Breast epithelium (tissue), 4 donors: ENCODE measurements around the gene GBF1. TPM values are rescaled to one million over a fixed set of nuclear protein-coding genes. Genes with fewer than 3 reads are reported as not detected.

Experiments
- DNase-seq, 2 donors: peaks; one replicate each; pipeline ENCODE4 v3.0.0-alpha.2; 2019; ENCODE audit warnings: low spot score in 2 of 2
- H3K27ac ChIP-seq, 2 donors: fragments of 200-600 bp; sonication (generic) in 1 of 2; one replicate each; pipeline ENCODE4 v1.5.1; 2016 to 2019; ENCODE audit warnings: mild to moderate bottlenecking in 1 of 2
- H3K27me3 ChIP-seq, 2 donors: fragments of 200-600 bp; sonication (generic) in 1 of 2; one replicate each; pipeline versions ENCODE4 v1.5.1 to v1.6.0; 2017 to 2019; ENCODE audit warnings: control low read depth in 1 of 2, mild to moderate bottlenecking in 1 of 2
- H3K36me3 ChIP-seq: fragments of 200-600 bp; one replicate; pipeline ENCODE4 v1.5.1; 2019
- H3K4me1 ChIP-seq, 2 donors: fragments of 200-600 bp; sonication (generic); one replicate each; pipeline ENCODE4 v1.5.1; 2016 to 2019; ENCODE audit warnings: control low read depth in 1 of 2
- H3K4me3 ChIP-seq, 3 donors: fragments of 200-600 bp; sonication (generic); 1 replicate in 2 of 3; 2 replicates in 1 of 3; pipeline ENCODE4 v1.5.1; 2016 to 2019; ENCODE audit warnings: mild to moderate bottlenecking in 3 of 3, moderate library complexity in 2 of 3
- H3K9me3 ChIP-seq, 2 donors: fragments of 200-600 bp; sonication (generic) in 1 of 2; one replicate each; pipeline ENCODE4 v1.5.1; 2016 to 2019; ENCODE audit warnings: control low read depth in 1 of 2
- POLR2A ChIP-seq: fragments of 450-650 bp; IDR thresholded peaks from one replicate; pipeline ENCODE4 v1.6.1; 2016; ENCODE audit warnings: antibody characterized with exemption, mild to moderate bottlenecking, moderate library complexity
- POLR2AphosphoS5 ChIP-seq, 3 donors: sonication (generic); formaldehyde crosslinking; IDR thresholded peaks; one replicate each; pipeline ENCODE4 v1.6.1; 2017; ENCODE audit warnings: antibody characterized with exemption in 3 of 3
- intact Hi-C: fragments of 100-400 bp; cut with DNase I; formaldehyde crosslinking; loops from one replicate; pipeline ENCODE4 v1.15.1; 2023; ENCODE audit warnings: low total_unique reads
- total RNA-seq, 3 donors: library from RNA; depleted of rRNA; stranded (reverse); fragments of >200 nt; gene quantifications; one replicate each; pipeline ENCODE4 v1.1.0, GENCODE V29; 2016
- TF ChIP-seq, protein P1 (sequence below), 3 donors: fragments of 450-650 bp; IDR thresholded peaks; one replicate each; pipeline ENCODE4 v1.5.1; 2016 to 2017; ENCODE audit warnings: antibody characterized with exemption in 3 of 3, mild to moderate bottlenecking in 3 of 3, moderate library complexity in 3 of 3

Gene GBF1
- total RNA-seq, 3 donors from 2014 or later: 25.8 to 32.1 (median 25.9) TPM

DNA sequence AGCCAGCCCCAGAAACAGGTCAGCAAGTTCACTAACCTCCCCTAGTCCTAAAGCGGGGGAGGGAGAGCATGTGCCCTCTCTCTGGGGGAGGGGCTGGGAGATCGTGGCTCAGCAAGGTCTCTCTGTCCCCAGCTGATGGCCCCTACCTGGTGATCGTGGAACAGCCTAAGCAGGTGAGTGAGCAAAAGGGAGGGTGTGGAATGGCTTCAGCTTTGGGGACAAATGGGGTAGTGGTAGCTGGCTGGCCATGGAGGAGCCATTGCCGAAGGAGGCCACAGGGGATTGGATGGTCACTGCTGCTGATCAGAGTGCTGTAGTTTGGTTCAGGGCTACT, 151.0 kb downstream of the GBF1 start:
- no peaks in the 10 kb centered on the region for H3K9me3 ChIP-seq
- H3K27ac ChIP-seq: peak overlapping the region; percentile 96 to 97
- H3K4me1 ChIP-seq: peaks cover 4 to 11% of the 10 kb centered on the region in 2 donors
- H3K27me3 ChIP-seq: no peaks in the 10 kb centered on the region
- H3K4me3 ChIP-seq: peak overlapping the region; percentile 63 to 82 (median 73)
- intact Hi-C loops: no loop called here
- no peak for DNase-seq
- H3K36me3 ChIP-seq: no peaks in the 10 kb centered on the region
- no peak for TF ChIP-seq POLR2AphosphoS5 (IDR thresholded peaks at IDR 0.05)
- TF ChIP-seq, protein P1, sequence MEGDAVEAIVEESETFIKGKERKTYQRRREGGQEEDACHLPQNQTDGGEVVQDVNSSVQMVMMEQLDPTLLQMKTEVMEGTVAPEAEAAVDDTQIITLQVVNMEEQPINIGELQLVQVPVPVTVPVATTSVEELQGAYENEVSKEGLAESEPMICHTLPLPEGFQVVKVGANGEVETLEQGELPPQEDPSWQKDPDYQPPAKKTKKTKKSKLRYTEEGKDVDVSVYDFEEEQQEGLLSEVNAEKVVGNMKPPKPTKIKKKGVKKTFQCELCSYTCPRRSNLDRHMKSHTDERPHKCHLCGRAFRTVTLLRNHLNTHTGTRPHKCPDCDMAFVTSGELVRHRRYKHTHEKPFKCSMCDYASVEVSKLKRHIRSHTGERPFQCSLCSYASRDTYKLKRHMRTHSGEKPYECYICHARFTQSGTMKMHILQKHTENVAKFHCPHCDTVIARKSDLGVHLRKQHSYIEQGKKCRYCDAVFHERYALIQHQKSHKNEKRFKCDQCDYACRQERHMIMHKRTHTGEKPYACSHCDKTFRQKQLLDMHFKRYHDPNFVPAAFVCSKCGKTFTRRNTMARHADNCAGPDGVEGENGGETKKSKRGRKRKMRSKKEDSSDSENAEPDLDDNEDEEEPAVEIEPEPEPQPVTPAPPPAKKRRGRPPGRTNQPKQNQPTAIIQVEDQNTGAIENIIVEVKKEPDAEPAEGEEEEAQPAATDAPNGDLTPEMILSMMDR (IDR thresholded peaks at IDR 0.05): no peak
- TF ChIP-seq POLR2A: no peak

DNA sequence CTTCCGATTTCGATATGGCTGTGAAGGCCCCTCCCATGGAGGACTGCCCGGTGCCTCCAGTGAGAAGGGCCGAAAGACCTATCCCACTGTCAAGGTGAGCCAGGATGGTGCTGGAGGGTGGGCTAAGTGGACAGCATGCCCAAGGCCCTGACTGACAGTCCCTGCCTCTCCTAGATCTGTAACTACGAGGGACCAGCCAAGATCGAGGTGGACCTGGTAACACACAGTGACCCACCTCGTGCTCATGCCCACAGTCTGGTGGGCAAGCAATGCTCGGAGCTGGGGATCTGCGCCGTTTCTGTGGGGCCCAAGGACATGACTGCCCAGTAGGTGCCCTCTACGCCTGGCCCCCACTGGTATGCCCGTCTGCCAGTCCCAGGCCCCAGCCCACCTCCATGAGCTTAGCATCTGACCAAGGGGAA, 151.4 kb downstream of the GBF1 start:
- Histone ChIP-seq H3K4me3 (peak overlapping the region in 1 of 3 donors; percentile 82), H3K27ac (peak overlapping the region; percentile 96 to 97), H3K36me3 (no peaks in the 10 kb centered on the region), H3K27me3 (no peaks in the 10 kb centered on the region), H3K9me3 (no peaks in the 10 kb centered on the region), H3K4me1 (peaks cover 4 to 11% of the 10 kb centered on the region in 2 donors)
- intact Hi-C loops: no loop called here
- TF ChIP-seq POLR2A (no peak), POLR2AphosphoS5 (IDR thresholded peaks at IDR 0.05) (no peak)
- TF ChIP-seq, protein P1 (IDR thresholded peaks at IDR 0.05): no peak
- DNase-seq: no peak

GRCh38 chr10:102397222-102398171, 152.2 kb downstream of the GBF1 start:
- H3K27me3 ChIP-seq: no peaks in the 10 kb centered on the region
- DNase-seq: no peak
- intact Hi-C loops: no loop called here
- no peak for TF ChIP-seq POLR2A
- no peaks in the 10 kb centered on the region for H3K9me3 ChIP-seq
- H3K27ac ChIP-seq: peak overlapping the region; percentile 96 to 97
- no peak overlapping the region for H3K4me3 ChIP-seq
- no peaks in the 10 kb centered on the region for H3K36me3 ChIP-seq
- H3K4me1 ChIP-seq: peaks cover 4 to 11% of the 10 kb centered on the region in 2 donors

DNA sequence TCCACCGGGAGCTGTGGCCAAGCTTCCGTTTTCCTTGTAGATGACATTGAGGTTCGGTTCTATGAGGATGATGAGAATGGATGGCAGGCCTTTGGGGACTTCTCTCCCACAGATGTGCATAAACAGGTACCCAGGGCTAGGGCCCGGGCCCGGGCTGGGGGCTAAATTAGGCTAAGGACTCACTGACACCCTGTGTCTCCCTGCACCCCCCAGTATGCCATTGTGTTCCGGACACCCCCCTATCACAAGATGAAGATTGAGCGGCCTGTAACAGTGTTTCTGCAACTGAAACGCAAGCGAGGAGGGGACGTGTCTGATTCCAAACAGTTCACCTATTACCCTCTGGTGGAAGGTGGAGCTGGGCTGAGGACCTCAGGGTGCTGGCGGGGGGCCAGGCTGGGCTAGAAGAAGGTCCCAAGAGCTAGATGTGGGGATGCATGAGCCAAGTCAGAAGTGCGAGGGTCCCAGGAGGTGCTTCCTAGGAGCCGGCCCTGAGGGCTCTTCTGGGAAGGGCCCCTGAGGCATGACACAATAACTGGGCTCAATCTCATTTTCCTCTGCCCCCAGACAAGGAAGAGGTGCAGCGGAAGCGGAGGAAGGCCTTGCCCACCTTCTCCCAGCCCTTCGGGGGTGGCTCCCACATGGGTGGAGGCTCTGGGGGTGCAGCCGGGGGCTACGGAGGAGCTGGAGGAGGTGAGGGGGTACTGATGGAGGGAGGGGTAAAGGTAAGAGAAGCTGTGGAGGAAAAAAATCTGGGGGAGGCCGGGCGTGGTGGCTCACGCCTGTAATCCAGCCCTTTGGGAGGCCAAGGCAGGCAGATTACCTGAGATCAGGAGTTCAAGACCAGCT, 153.1 kb downstream of the GBF1 start:
- Histone ChIP-seq H3K27ac (peak overlapping the region; percentile 40 to 91), H3K4me1 (peaks cover 4 to 11% of the 10 kb centered on the region in 2 donors), H3K36me3 (no peaks in the 10 kb centered on the region), H3K9me3 (no peaks in the 10 kb centered on the region), H3K27me3 (no peaks in the 10 kb centered on the region), H3K4me3 (peak overlapping the region in 2 of 3 donors; percentile 67 to 71)
- DNase-seq: no peak
- TF ChIP-seq, protein P1 (IDR thresholded peaks at IDR 0.05): no peak
- TF ChIP-seq POLR2AphosphoS5 (IDR thresholded peaks at IDR 0.05): no peak
- intact Hi-C loops: no loop called here

GRCh38 chr10:102399217-102400021, 154.1 kb downstream of the GBF1 start:
- TF ChIP-seq POLR2A: no peak
- TF ChIP-seq, protein P1 (IDR thresholded peaks at IDR 0.05): peak; percentile 91 to 93 (median 93)
- TF ChIP-seq POLR2AphosphoS5 (IDR thresholded peaks at IDR 0.05): peak; percentile 65 to 86 (median 83)
- Histone ChIP-seq H3K36me3 (no peaks in the 10 kb centered on the region), H3K27me3 (no peaks in the 10 kb centered on the region), H3K9me3 (no peaks in the 10 kb centered on the region), H3K27ac (peak overlapping the region; percentile 91 to 95), H3K4me3 (peak overlapping the region; percentile 55 to 71 (median 67)), H3K4me1 (peaks cover 4 to 11% of the 10 kb centered on the region in 2 donors)
- DNase-seq: peak; percentile 82 to 90
- intact Hi-C loops: loop anchor here (10.0 kb wide), 1 partner anchor 245 kb away; the partner anchor contains the start of gene NOLC1
